K562 (cell line): ENCODE data around the gene VAC14. TPM values are rescaled to one million over a fixed set of nuclear protein-coding genes. Genes with fewer than 3 reads are reported as not detected.
A peak's percentile ranks its signal among the peaks of the same experiment; 100 is the strongest.

Source experiments
- GTF2B ChIP-seq: IDR thresholded peaks from 2 replicates; pipeline ENCODE4 v1.6.1; 2011; ENCODE audit not compliant: insufficient read length; ENCODE audit errors: extremely low read depth
- HLTF ChIP-seq: fragments of 450-650 bp; IDR thresholded peaks from 2 replicates; pipeline ENCODE4 v1.6.1; 2016
- JUNB ChIP-seq: fragments of 450-650 bp; formaldehyde crosslinking; conservative IDR thresholded peaks from 2 replicates; pipeline ENCODE4 v1.4.0; 2020; ENCODE audit warnings: mild to moderate bottlenecking
- MGA ChIP-seq: fragments of 450-650 bp; IDR thresholded peaks from 2 replicates; pipeline ENCODE4 v1.6.1; 2016; ENCODE audit warnings: mild to moderate bottlenecking, moderate library complexity
- RFX1 ChIP-seq: fragments of 450-650 bp; IDR thresholded peaks from 2 replicates; pipeline ENCODE4 v1.6.1; 2016; ENCODE audit warnings: mild to moderate bottlenecking, moderate library complexity
- SPI1 ChIP-seq: IDR thresholded peaks from 2 replicates; pipeline ENCODE4 v1.6.1; 2011; ENCODE audit warnings: low read depth, low read length, control low read depth, borderline replicate concordance
- VEZF1 ChIP-seq: fragments of 200-800 bp; sonication (Bioruptor generic); IDR thresholded peaks from 2 replicates; pipeline ENCODE4 v1.6.1; 2017; ENCODE audit warnings: missing genetic modification characterization, missing compliant biosample characterization
- ZBED1 ChIP-seq: IDR thresholded peaks from 2 replicates; pipeline ENCODE4 v1.6.1; 2014
- ZBTB17 ChIP-seq: fragments of 450-650 bp; formaldehyde crosslinking; IDR thresholded peaks from 2 replicates; pipeline ENCODE4 v1.4.0; 2020; ENCODE audit warnings: mild to moderate bottlenecking
- ZHX1 ChIP-seq: fragments of 150-350 bp; conservative IDR thresholded peaks from 2 replicates; pipeline ENCODE4 v1.6.1; 2014; ENCODE audit warnings: low read length
- ZNF316 ChIP-seq: fragments of 450-650 bp; IDR thresholded peaks from 2 replicates; pipeline ENCODE4 v1.6.1; 2016
- ZNF551 ChIP-seq: fragments of 250-450 bp; sonication (Bioruptor Pico); IDR thresholded peaks from 2 replicates; pipeline ENCODE4 v1.5.0; 2021; ENCODE audit warnings: mild to moderate bottlenecking, moderate library complexity
- polyA plus RNA-seq, 8 experiments: library from polyadenylated mRNA; depleted of rRNA in 4 of 8; stranded (reverse) in 5 of 8; unstranded in 3 of 8; fragments of >200 nt; fragmentation: Nextera tagmentation in 2 of 8; fragmentation: Illumina TruSeq in 1 of 8; extraction: Ambion mirVana in 2 of 8; extraction: Trizol in 1 of 8; gene quantifications; 2 replicates each; pipeline versions ENCODE4 v1.2.1 to v1.2.3, GENCODE V29; 2011 to 2014; ENCODE audit warnings: inconsistent platforms in 1 of 8, missing spikeins in 1 of 8
- total RNA-seq, 7 experiments: library from RNA; depleted of rRNA in 6 of 7; stranded (reverse); fragments of >200 nt in 6 of 7; fragmentation: Illumina TruSeq in 2 of 7; extraction: Trizol in 2 of 7; gene quantifications; 2 replicates each; pipeline versions ENCODE4 v1.2.1 to v1.2.3, GENCODE V29; 2011 to 2021; ENCODE audit warnings: low replicate concordance in 1 of 7

The VAC14 gene
- total and polyA plus RNA-seq, 9 of the 15 experiments (the other 6 are each of a cell fraction or from before 2014, with no cell fraction given), result 1.3 to 41.6 (median 26.6) TPM

- TF ChIP-seq MGA (no peak), VEZF1 (CRISPR knock-in tag) (no peak), RFX1 (no peak), ZNF316 (peak; percentile 38; the same call in 1 of the 2 replicates), JUNB (CRISPR knock-in tag) (no peak), ZBTB17 (CRISPR knock-in tag) (no peak), ZBED1 (no peak), GTF2B (peak; percentile 44), ZHX1 (no peak), HLTF (no peak), SPI1 (no peak), ZNF551 (CRISPR knock-in tag) (no peak)
Observed at GRCh38 chr16:70804734-70805169, 3.8 kb upstream of the VAC14 start (continued).
